Islet of Langerhans (tissue), 1 donor: ENCODE measurements around the gene CYP2F1.
"Not testable (repeated sequence)": the region's sequence is repeated elsewhere in the genome, so short reads cannot be mapped to it uniquely, and the experiment has no call there.

ENCODE experiments used
- FAIRE-seq: peaks from one replicate; lab custom pipeline; 2011; peaks lifted over from hg19 to GRCh38; lab: Jason Lieb, UNC

CYP2F1 gene

GRCh38 chr19:41114132-41114531 is at the start of gene CYP2F1:
Gene CYP2F1, plus strand, starts transcription at chr19:41114432. Its CDS starts 1,757 bp downstream, at chr19:41116189.
- FAIRE-seq, result no peak

- no peak for FAIRE-seq
Measured at GRCh38 chr19:41064974-41065569, 49.2 kb upstream of the CYP2F1 start.

GRCh38 chr19:41076286-41076685 is 37.9 kb upstream of the CYP2F1 start:
- no peak for FAIRE-seq

- FAIRE-seq, result no peak
Measured at GRCh38 chr19:41083516-41083915, 30.7 kb upstream of the CYP2F1 start.

GRCh38 chr19:41085748-41086415 is 28.4 kb upstream of the CYP2F1 start:
- no peak for FAIRE-seq

- FAIRE-seq, result no peak
Measured at GRCh38 chr19:41088151-41088550, 26.1 kb upstream of the CYP2F1 start, which contains the start of gene CYP2A13. Gene CYP2A13, plus strand, starts transcription at chr19:41088451. Its CDS starts 21 bp downstream, at chr19:41088472.

- FAIRE-seq, result no peak
Measured at GRCh38 chr19:41089959-41090358, 24.3 kb upstream of the CYP2F1 start.

GRCh38 chr19:41095703-41096102 is 18.5 kb upstream of the CYP2F1 start:
- FAIRE-seq, result no peak

- no peak for FAIRE-seq
Measured at GRCh38 chr19:41096353-41096752, 17.9 kb upstream of the CYP2F1 start.

GRCh38 chr19:41097302-41097701 is 16.9 kb upstream of the CYP2F1 start:
- FAIRE-seq, result no peak

- FAIRE-seq, result no peak
Measured at GRCh38 chr19:41098762-41099161, 15.5 kb upstream of the CYP2F1 start.

GRCh38 chr19:41102210-41102609 is 12.0 kb upstream of the CYP2F1 start:
- FAIRE-seq, result not testable (repeated sequence)

GRCh38 chr19:41106177-41106576 is 8.1 kb upstream of the CYP2F1 start:
- no peak for FAIRE-seq

- no peak for FAIRE-seq
Measured at GRCh38 chr19:41111296-41111695, 2.9 kb upstream of the CYP2F1 start.

GRCh38 chr19:41111750-41112295 is 2.4 kb upstream of the CYP2F1 start:
- FAIRE-seq, result no peak

GRCh38 chr19:41112728-41113290 is 1.4 kb upstream of the CYP2F1 start:
- no peak for FAIRE-seq

GRCh38 chr19:41116261-41116660 is 2.0 kb downstream of the CYP2F1 start:
- no peak for FAIRE-seq

- FAIRE-seq, result not testable (repeated sequence)
Measured at GRCh38 chr19:41120929-41121911, 7.0 kb downstream of the CYP2F1 start.

GRCh38 chr19:41122846-41123245 is 8.6 kb downstream of the CYP2F1 start:
- not testable (repeated sequence) for FAIRE-seq

- no peak for FAIRE-seq
Measured at GRCh38 chr19:41123716-41124294, 9.6 kb downstream of the CYP2F1 start.

GRCh38 chr19:41126765-41127203 is 12.6 kb downstream of the CYP2F1 start:
- FAIRE-seq, result not testable (repeated sequence)

GRCh38 chr19:41127362-41127761 is 13.1 kb downstream of the CYP2F1 start:
- FAIRE-seq, result not testable (repeated sequence)
